Osteoblast (primary cell): ENCODE measurements around the gene NCOA1. TPM values are rescaled to one million over a fixed set of nuclear protein-coding genes. Genes with fewer than 3 reads are reported as not detected.

ENCODE experiments used
- DNase-seq: peaks from one replicate; pipeline ENCODE4 v3.0.0; 2011; ENCODE audit warnings: low spot score, mixed read lengths; ENCODE audit not compliant: insufficient read length; ENCODE audit errors: missing footprints
- H2AFZ ChIP-seq: 2 replicates; pipeline ENCODE4 v1.6.0; 2011; ENCODE audit warnings: mild to moderate bottlenecking, low read length
- H3K27ac ChIP-seq: 2 replicates; pipeline ENCODE4 v1.5.1; 2011; ENCODE audit warnings: mild to moderate bottlenecking, low read depth, low read length, moderate library complexity
- H3K27me3 ChIP-seq: 2 replicates; pipeline ENCODE4 v1.6.0; 2012; ENCODE audit warnings: mild to moderate bottlenecking, control low read depth, inconsistent platforms, low read length, moderate library complexity; ENCODE audit not compliant: insufficient read depth
- H3K36me3 ChIP-seq: 2 replicates; pipeline ENCODE4 v1.5.1; 2011; ENCODE audit warnings: mild to moderate bottlenecking, low read length, control low read depth, moderate library complexity; ENCODE audit not compliant: insufficient read depth
- H3K4me1 ChIP-seq: 2 replicates; pipeline ENCODE4 v1.5.1; 2011; ENCODE audit warnings: mild to moderate bottlenecking, low read length, control low read depth, moderate library complexity; ENCODE audit not compliant: insufficient read depth
- H3K4me2 ChIP-seq: 2 replicates; pipeline ENCODE4 v1.6.0; 2011; ENCODE audit warnings: mild to moderate bottlenecking, low read length; ENCODE audit not compliant: insufficient read depth
- H3K4me3 ChIP-seq: fragments of 200-600 bp; sonication (generic); 3 replicates; pipeline ENCODE4 v1.5.1; 2012; ENCODE audit warnings: mild to moderate bottlenecking, low read length, inconsistent platforms; ENCODE audit not compliant: insufficient read depth
- H3K79me2 ChIP-seq: 2 replicates; pipeline ENCODE4 v1.6.0; 2012; ENCODE audit warnings: mild to moderate bottlenecking, low read length, control low read depth, inconsistent platforms; ENCODE audit not compliant: insufficient read depth
- H3K9me3 ChIP-seq: 2 replicates; pipeline ENCODE4 v1.5.1; 2011; ENCODE audit warnings: low read depth, low read length, control low read depth
- H4K20me1 ChIP-seq: 2 replicates; pipeline ENCODE4 v1.6.0; 2012; ENCODE audit warnings: mild to moderate bottlenecking, low read length, control low read depth; ENCODE audit not compliant: insufficient read depth
- CTCF ChIP-seq: IDR thresholded peaks from 2 replicates; pipeline ENCODE4 v1.5.1; 2011; ENCODE audit warnings: mild to moderate bottlenecking, low read depth, low read length, moderate library complexity; ENCODE audit errors: extremely low read depth
- total RNA-seq: library from RNA; depleted of rRNA; stranded (reverse); fragments of >200 nt; gene quantifications from 2 replicates; pipeline ENCODE4 v1.2.3, GENCODE V29; 2012

The NCOA1 gene
- total RNA-seq, 1 donor = 23.2 TPM

GRCh38 chr2:24680196-24680595 is 189.1 kb downstream of the NCOA1 start:
- Histone ChIP-seq H3K9me3 (no peaks in the 10 kb centered on the region), H3K79me2 (no peaks in the 10 kb centered on the region), H3K4me3 (no peak overlapping the region), H3K36me3 (no peaks in the 10 kb centered on the region), H3K4me2 (no peak overlapping the region), H3K27me3 (no peaks in the 10 kb centered on the region), H2AFZ (no peak overlapping the region), H3K4me1 (peaks cover 2% of the 10 kb centered on the region), H3K27ac (no peak overlapping the region), H4K20me1 (no peaks in the 10 kb centered on the region)
- TF ChIP-seq CTCF = no peak
- no peak for DNase-seq

- Histone ChIP-seq H3K4me3 (no peak overlapping the region), H2AFZ (no peak overlapping the region), H3K36me3 (no peaks in the 10 kb centered on the region), H3K9me3 (no peaks in the 10 kb centered on the region), H3K27ac (no peak overlapping the region), H4K20me1 (no peaks in the 10 kb centered on the region), H3K4me1 (no peaks in the 10 kb centered on the region), H3K4me2 (no peak overlapping the region), H3K79me2 (no peaks in the 10 kb centered on the region), H3K27me3 (no peaks in the 10 kb centered on the region)
- no peak for DNase-seq
- no peak for TF ChIP-seq CTCF
These were observed 191.2 kb downstream of the NCOA1 start for GRCh38 chr2:24682304-24682703.

- no peak for DNase-seq
- Histone ChIP-seq H3K9me3 (no peaks in the 10 kb centered on the region), H2AFZ (no peak overlapping the region), H3K27ac (no peak overlapping the region), H3K4me3 (no peak overlapping the region), H3K79me2 (no peaks in the 10 kb centered on the region), H3K4me2 (no peak overlapping the region), H3K4me1 (no peaks in the 10 kb centered on the region), H4K20me1 (no peaks in the 10 kb centered on the region), H3K27me3 (no peaks in the 10 kb centered on the region), H3K36me3 (no peaks in the 10 kb centered on the region)
- TF ChIP-seq CTCF = no peak
These were observed 192.4 kb downstream of the NCOA1 start for GRCh38 chr2:24683408-24683807.

- no peaks in the 10 kb centered on the region for H3K4me1 ChIP-seq
- no peaks in the 10 kb centered on the region for H3K79me2 ChIP-seq
- no peak for TF ChIP-seq CTCF
- no peak for DNase-seq
- H4K20me1 ChIP-seq = no peaks in the 10 kb centered on the region
- H3K9me3 ChIP-seq = no peaks in the 10 kb centered on the region
- no peaks in the 10 kb centered on the region for H3K36me3 ChIP-seq
- H3K4me3 ChIP-seq = no peak overlapping the region
- no peak overlapping the region for H3K27ac ChIP-seq
- no peak overlapping the region for H2AFZ ChIP-seq
- no peaks in the 10 kb centered on the region for H3K27me3 ChIP-seq
- no peak overlapping the region for H3K4me2 ChIP-seq
These were observed 199.5 kb downstream of the NCOA1 start for GRCh38 chr2:24690524-24690923.
